OCI-LY7 (cell line): ENCODE data around the gene TBX4.

Experiments used
- EZH2phosphoT487 ChIP-seq: fragments of 200-600 bp; sonication (generic); IDR thresholded peaks from 2 replicates; pipeline ENCODE4 v1.6.1; 2018; ENCODE audit warnings: low read depth, borderline replicate concordance, mild to moderate bottlenecking, mixed run types, antibody characterized with exemption, low read length, moderate library complexity, mixed read lengths
- TF ChIP-seq, protein P1 (sequence below): fragments of 200-600 bp; sonication (generic); conservative IDR thresholded peaks from 2 replicates; pipeline ENCODE4 v1.5.1; 2014; ENCODE audit warnings: mild to moderate bottlenecking, antibody characterized with exemption, low read length, moderate library complexity, mixed read lengths

DNA sequence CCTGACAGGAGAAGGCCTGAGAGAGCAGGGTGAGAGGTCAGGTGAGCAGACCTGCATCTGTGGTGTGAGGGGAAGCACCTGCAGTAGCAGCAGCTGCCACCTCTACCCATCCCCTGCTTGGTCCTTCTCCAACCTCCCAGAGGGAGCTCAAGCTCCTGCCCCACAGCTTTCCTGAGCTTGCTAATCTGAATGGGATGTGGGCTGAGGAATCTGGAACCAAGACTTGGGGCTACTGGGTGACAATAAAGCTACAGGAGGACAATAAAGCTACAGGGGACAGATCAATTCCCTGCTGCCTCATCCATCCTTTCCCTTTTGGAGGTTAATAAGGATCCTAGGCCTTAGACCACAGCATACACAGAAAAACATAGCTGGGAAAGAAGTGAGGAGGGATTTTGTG is 4.9 kb upstream of the TBX4 start:
- TF ChIP-seq, protein P1, sequence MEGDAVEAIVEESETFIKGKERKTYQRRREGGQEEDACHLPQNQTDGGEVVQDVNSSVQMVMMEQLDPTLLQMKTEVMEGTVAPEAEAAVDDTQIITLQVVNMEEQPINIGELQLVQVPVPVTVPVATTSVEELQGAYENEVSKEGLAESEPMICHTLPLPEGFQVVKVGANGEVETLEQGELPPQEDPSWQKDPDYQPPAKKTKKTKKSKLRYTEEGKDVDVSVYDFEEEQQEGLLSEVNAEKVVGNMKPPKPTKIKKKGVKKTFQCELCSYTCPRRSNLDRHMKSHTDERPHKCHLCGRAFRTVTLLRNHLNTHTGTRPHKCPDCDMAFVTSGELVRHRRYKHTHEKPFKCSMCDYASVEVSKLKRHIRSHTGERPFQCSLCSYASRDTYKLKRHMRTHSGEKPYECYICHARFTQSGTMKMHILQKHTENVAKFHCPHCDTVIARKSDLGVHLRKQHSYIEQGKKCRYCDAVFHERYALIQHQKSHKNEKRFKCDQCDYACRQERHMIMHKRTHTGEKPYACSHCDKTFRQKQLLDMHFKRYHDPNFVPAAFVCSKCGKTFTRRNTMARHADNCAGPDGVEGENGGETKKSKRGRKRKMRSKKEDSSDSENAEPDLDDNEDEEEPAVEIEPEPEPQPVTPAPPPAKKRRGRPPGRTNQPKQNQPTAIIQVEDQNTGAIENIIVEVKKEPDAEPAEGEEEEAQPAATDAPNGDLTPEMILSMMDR, result no peak
- TF ChIP-seq EZH2phosphoT487, result no peak
